Mucosa of descending colon (tissue), 3 donors: ENCODE results near the gene TM9SF2. TPM values are rescaled to one million over a fixed set of nuclear protein-coding genes. Genes with fewer than 3 reads are reported as not detected.

Experiments used
- ATAC-seq: fragments of 200-7000 bp; cut with Tn5 transposase; one replicate; pipeline ENCODE4 v1.9.1; 2020; ENCODE audit warnings: mild to moderate bottlenecking, moderate library complexity
- DNase-seq, 3 donors: peaks; one replicate each; pipeline ENCODE4 v3.0.0-alpha.2; 2020
- H3K36me3 ChIP-seq: fragments of 200-600 bp; one replicate; pipeline ENCODE4 v1.8.0; 2021; ENCODE audit warnings: low read depth, mild to moderate bottlenecking
- H3K4me1 ChIP-seq: fragments of 200-600 bp; one replicate; pipeline ENCODE4 v1.8.0; 2021; ENCODE audit warnings: low read depth, mild to moderate bottlenecking
- H3K4me3 ChIP-seq: fragments of 200-600 bp; one replicate; pipeline ENCODE4 v1.8.0; 2021; ENCODE audit warnings: mild to moderate bottlenecking
- H3K9me3 ChIP-seq: fragments of 200-600 bp; one replicate; pipeline ENCODE4 v1.8.0; 2021; ENCODE audit warnings: mild to moderate bottlenecking
- CTCF ChIP-seq: fragments of 200-600 bp; IDR thresholded peaks from one replicate; pipeline ENCODE4 v1.8.0; 2022; ENCODE audit warnings: antibody characterized with exemption, mild to moderate bottlenecking
- intact Hi-C, 2 donors: fragments of 100-400 bp; cut with DNase I in 1 of 2; cut with micrococcal nuclease in 1 of 2; formaldehyde crosslinking; loops; one replicate each; pipeline versions ENCODE4 v1.11.0 to v1.11.1; 2022; cut with DNase I, micrococcal nuclease
- total RNA-seq, 3 donors: library from RNA; stranded (reverse); fragmentation: NEBNext Ultra II Directional in 2 of 3; extraction: Animal tissue kit (Norgen Biotek cat#: 25700) in 2 of 3; gene quantifications; one replicate each; pipeline versions ENCODE4 v1.2.1 to v1.2.4, GENCODE V29; 2021 to 2023
- donor health status: DM: no; HTN: no; CAD: no; lungs with moderate emphysema.
- donor health status: DM: no; HTN: no; CAD: no.
- donor health status: DM: no; HTN: yes; CAD: no.

TM9SF2 gene
- total RNA-seq, 3 donors from 2014 or later = 129 to 202 (median 200) TPM

GRCh38 chr13:99496184-99497142, 4.8 kb upstream of the TM9SF2 start:
- Histone ChIP-seq H3K4me3 (no peak overlapping the region), H3K36me3 (peaks cover 6% of the 10 kb centered on the region), H3K4me1 (peaks cover 24% of the 10 kb centered on the region), H3K9me3 (no peaks in the 10 kb centered on the region)
- ATAC-seq = peak; percentile 13
- TF ChIP-seq CTCF = no peak
- intact Hi-C loops = no loop called here
- peak; percentile 45 to 69 (median 57) for DNase-seq

- TF ChIP-seq CTCF = no peak
- DNase-seq (peak; percentile 99), ATAC-seq (peak; percentile 84)
- H3K4me3 ChIP-seq = no peak overlapping the region
- peaks cover 38% of the 10 kb centered on the region for H3K4me1 ChIP-seq
- H3K9me3 ChIP-seq = no peaks in the 10 kb centered on the region
- intact Hi-C loops = no loop called here
- peaks cover 6% of the 10 kb centered on the region for H3K36me3 ChIP-seq
Measured at GRCh38 chr13:99498171-99499161, 2.8 kb upstream of the TM9SF2 start.

GRCh38 chr13:99500839-99501183, 461 bp upstream of the TM9SF2 start:
- Histone ChIP-seq H3K9me3 (no peaks in the 10 kb centered on the region), H3K36me3 (peaks cover 6% of the 10 kb centered on the region), H3K4me1 (peaks cover 47% of the 10 kb centered on the region), H3K4me3 (peak overlapping the region; percentile 52)
- no peak for TF ChIP-seq CTCF
- intact Hi-C loops = loop anchor here in 1 of 2 donors (10.0 kb wide), 1 partner anchor 46 kb away; no protein-coding TSS in a partner anchor
- ATAC-seq (peak; percentile 4), DNase-seq (no peak)

GRCh38 chr13:99501848-99502301, 603 bp downstream of the TM9SF2 start:
- peak overlapping the region; percentile 52 for H3K4me3 ChIP-seq
- DNase-seq (peak; percentile 51 to 70 (median 68)), ATAC-seq (peak; percentile 9)
- H3K36me3 ChIP-seq = peaks cover 6% of the 10 kb centered on the region
- H3K9me3 ChIP-seq = no peaks in the 10 kb centered on the region
- TF ChIP-seq CTCF = no peak
- H3K4me1 ChIP-seq = peaks cover 56% of the 10 kb centered on the region
- intact Hi-C loops = loop anchor here in 1 of 2 donors (10.0 kb wide), 1 partner anchor 47 kb away; no protein-coding TSS in a partner anchor

- intact Hi-C loops = loop anchor here in 1 of 2 donors (10.0 kb wide), 1 partner anchor 51 kb away; no protein-coding TSS in a partner anchor
- Histone ChIP-seq H3K4me3 (no peak overlapping the region), H3K9me3 (peaks cover 9% of the 10 kb centered on the region), H3K4me1 (peaks cover 40% of the 10 kb centered on the region), H3K36me3 (no peaks in the 10 kb centered on the region)
- ATAC-seq (no peak), DNase-seq (no peak)
- no peak for TF ChIP-seq CTCF
Measured at GRCh38 chr13:99505814-99506269, 4.6 kb downstream of the TM9SF2 start.
